K562 (cell line): Measurements from ENCODE around the gene KPTN. TPM values are rescaled to one million over a fixed set of nuclear protein-coding genes. Genes with fewer than 3 reads are reported as not detected.
A peak's percentile ranks its signal among the peaks of the same experiment; 100 is the strongest.

Source experiments
- CHD1 ChIP-seq: fragments of 200-600 bp; sonication (generic); IDR thresholded peaks from one replicate; pipeline ENCODE4 v1.6.1; 2012; ENCODE audit warnings: mild to moderate bottlenecking, moderate library complexity, low read length, inconsistent platforms
- HNRNPL ChIP-seq: fragments of 200-400 bp; formaldehyde crosslinking; IDR thresholded peaks from 2 replicates; pipeline ENCODE4 v1.6.1; 2017; ENCODE audit warnings: low read depth, mild to moderate bottlenecking, low read length
- MED1 ChIP-seq: sonication (generic); formaldehyde crosslinking; IDR thresholded peaks from 2 replicates; pipeline ENCODE4 v1.8.1; 2023; ENCODE audit warnings: missing genetic modification reagents, borderline replicate concordance
- NEUROD1 ChIP-seq: fragments of 150-350 bp; IDR thresholded peaks from 2 replicates; pipeline ENCODE4 v1.6.1; 2014; ENCODE audit warnings: borderline replicate concordance, low read length, low read depth; ENCODE audit not compliant: partially characterized antibody
- POLR2B ChIP-seq: fragments of 450-650 bp; IDR thresholded peaks from 2 replicates; pipeline ENCODE4 v1.6.1; 2018; ENCODE audit warnings: low read depth; ENCODE audit not compliant: partially characterized antibody
- RBM25 ChIP-seq: fragments of 200-400 bp; formaldehyde crosslinking; IDR thresholded peaks from 2 replicates; pipeline ENCODE4 v1.6.1; 2018; ENCODE audit warnings: low read length, low read depth, moderate library complexity; ENCODE audit not compliant: severe bottlenecking
- RFX5 ChIP-seq: IDR thresholded peaks from 2 replicates; pipeline ENCODE4 v1.6.1; 2011; ENCODE audit warnings: low read depth, mild to moderate bottlenecking, improper control_type of control experiment, low read length
- SMAD4 ChIP-seq: fragments of 250-450 bp; sonication (Bioruptor Pico); conservative IDR thresholded peaks from 2 replicates; pipeline ENCODE4 v1.8.0; 2021; ENCODE audit warnings: inconsistent platforms, mild to moderate bottlenecking, moderate library complexity
- SOX6 ChIP-seq: fragments of 450-650 bp; IDR thresholded peaks from 2 replicates; pipeline ENCODE4 v1.6.1; 2014; ENCODE audit warnings: mild to moderate bottlenecking
- SRSF1 ChIP-seq: fragments of 200-400 bp; formaldehyde crosslinking; IDR thresholded peaks from 2 replicates; pipeline ENCODE4 v1.6.1; 2017; ENCODE audit warnings: mild to moderate bottlenecking, low read depth, low read length, moderate library complexity
- TEAD4 ChIP-seq, 2 experiments: sonication (generic) in 1 of 2; formaldehyde crosslinking in 1 of 2; IDR thresholded peaks; 2 replicates each; pipeline versions ENCODE4 v1.6.1 to v1.8.0; 2012 to 2022; ENCODE audit warnings: borderline replicate concordance in 1 of 2, inconsistent platforms in 1 of 2, low read length in 1 of 2, mild to moderate bottlenecking in 1 of 2, missing genetic modification reagents in 1 of 2
- XRCC5 ChIP-seq: fragments of 200-400 bp; formaldehyde crosslinking; IDR thresholded peaks from 2 replicates; pipeline ENCODE4 v1.6.1; 2017; ENCODE audit warnings: low read depth, mild to moderate bottlenecking, low read length
- ZNF174 ChIP-seq: fragments of 250-450 bp; sonication (Bioruptor Pico); IDR thresholded peaks from 2 replicates; pipeline ENCODE4 v1.4.0; 2020; ENCODE audit warnings: mild to moderate bottlenecking
- ZNF232 ChIP-seq: sonication (generic); formaldehyde crosslinking; IDR thresholded peaks from 2 replicates; pipeline ENCODE4 v1.8.0; 2022; ENCODE audit warnings: mild to moderate bottlenecking, missing genetic modification reagents
- ZNF274 ChIP-seq: IDR thresholded peaks from 2 replicates; pipeline ENCODE4 v1.6.1; 2011; ENCODE audit warnings: low read depth, mild to moderate bottlenecking, low read length, moderate library complexity, borderline replicate concordance
- polyA plus RNA-seq, 8 experiments: library from polyadenylated mRNA; depleted of rRNA in 4 of 8; stranded (reverse) in 5 of 8; unstranded in 3 of 8; fragments of >200 nt; fragmentation: Nextera tagmentation in 2 of 8; fragmentation: Illumina TruSeq in 1 of 8; extraction: Ambion mirVana in 2 of 8; extraction: Trizol in 1 of 8; gene quantifications; 2 replicates each; pipeline versions ENCODE4 v1.2.1 to v1.2.3, GENCODE V29; 2011 to 2014; ENCODE audit warnings: inconsistent platforms in 1 of 8, missing spikeins in 1 of 8
- total RNA-seq, 7 experiments: library from RNA; depleted of rRNA in 6 of 7; stranded (reverse); fragments of >200 nt in 6 of 7; fragmentation: Illumina TruSeq in 2 of 7; extraction: Trizol in 2 of 7; gene quantifications; 2 replicates each; pipeline versions ENCODE4 v1.2.1 to v1.2.3, GENCODE V29; 2011 to 2021; ENCODE audit warnings: low replicate concordance in 1 of 7
- TF ChIP-seq, protein P1 (sequence below): IDR thresholded peaks from 2 replicates; pipeline ENCODE4 v1.6.1; 2011; ENCODE audit not compliant: insufficient read length; ENCODE audit errors: extremely low read depth
- TF ChIP-seq, protein P2 (sequence below): fragments of 250-450 bp; sonication (Bioruptor Pico); IDR thresholded peaks from 2 replicates; pipeline ENCODE4 v1.8.0; 2021; ENCODE audit warnings: mild to moderate bottlenecking, moderate library complexity
- TF ChIP-seq, protein P3 (sequence below): sonication (generic); formaldehyde crosslinking; IDR thresholded peaks from 2 replicates; pipeline ENCODE4 v1.8.0; 2022; ENCODE audit warnings: mild to moderate bottlenecking, missing genetic modification reagents
- TF ChIP-seq, protein P4 (sequence below): fragments of 450-650 bp; IDR thresholded peaks from 2 replicates; pipeline ENCODE4 v1.6.1; 2018; ENCODE audit not compliant: partially characterized antibody
- TF ChIP-seq, protein P5 (sequence below): fragments of 450-650 bp; IDR thresholded peaks from 2 replicates; pipeline ENCODE4 v1.6.1; 2016

KPTN gene
- total and polyA plus RNA-seq, 9 of the 15 experiments (the other 6 are each of a cell fraction or from before 2014, with no cell fraction given) = 0.56 to 18.2 (median 8.5) TPM

DNA sequence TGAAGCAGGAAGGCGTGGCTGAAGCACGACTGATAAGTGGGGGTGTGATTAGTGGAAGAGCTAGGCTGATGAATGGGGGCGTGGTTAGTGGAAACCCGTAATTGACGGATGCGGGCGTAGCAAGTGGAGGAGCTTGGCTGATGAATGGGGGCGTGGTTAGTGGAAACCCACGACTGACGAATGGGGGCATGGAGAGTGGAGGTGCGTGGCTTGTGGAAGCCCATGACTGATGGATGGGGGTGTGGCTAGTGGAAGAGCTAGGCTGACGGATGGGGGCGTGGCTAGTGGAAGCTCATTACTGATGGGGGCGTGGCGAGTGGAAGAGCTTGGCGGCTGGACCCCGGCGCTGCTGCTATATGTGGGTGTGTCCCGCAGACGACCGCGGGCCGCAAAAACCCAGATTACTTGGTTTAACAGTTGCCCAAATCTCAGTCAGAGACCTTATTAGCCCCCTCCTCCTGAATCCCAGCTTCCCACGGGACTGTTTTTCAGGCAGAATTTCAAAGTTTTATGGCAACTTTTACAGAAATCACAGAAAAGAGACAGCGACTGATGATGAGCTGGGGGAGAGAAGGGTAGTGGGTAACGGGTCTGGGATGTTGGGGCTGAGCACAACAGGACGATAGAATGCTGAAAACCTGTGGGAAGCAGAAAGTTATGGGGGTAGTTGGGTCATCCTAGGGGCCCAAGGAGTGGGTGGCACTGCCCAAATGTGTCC, 55.7 kb downstream of the KPTN start (continued):
- TF ChIP-seq, protein P1, sequence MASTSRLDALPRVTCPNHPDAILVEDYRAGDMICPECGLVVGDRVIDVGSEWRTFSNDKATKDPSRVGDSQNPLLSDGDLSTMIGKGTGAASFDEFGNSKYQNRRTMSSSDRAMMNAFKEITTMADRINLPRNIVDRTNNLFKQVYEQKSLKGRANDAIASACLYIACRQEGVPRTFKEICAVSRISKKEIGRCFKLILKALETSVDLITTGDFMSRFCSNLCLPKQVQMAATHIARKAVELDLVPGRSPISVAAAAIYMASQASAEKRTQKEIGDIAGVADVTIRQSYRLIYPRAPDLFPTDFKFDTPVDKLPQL = no peak
- no peak for TF ChIP-seq SOX6
- TF ChIP-seq, protein P2, sequence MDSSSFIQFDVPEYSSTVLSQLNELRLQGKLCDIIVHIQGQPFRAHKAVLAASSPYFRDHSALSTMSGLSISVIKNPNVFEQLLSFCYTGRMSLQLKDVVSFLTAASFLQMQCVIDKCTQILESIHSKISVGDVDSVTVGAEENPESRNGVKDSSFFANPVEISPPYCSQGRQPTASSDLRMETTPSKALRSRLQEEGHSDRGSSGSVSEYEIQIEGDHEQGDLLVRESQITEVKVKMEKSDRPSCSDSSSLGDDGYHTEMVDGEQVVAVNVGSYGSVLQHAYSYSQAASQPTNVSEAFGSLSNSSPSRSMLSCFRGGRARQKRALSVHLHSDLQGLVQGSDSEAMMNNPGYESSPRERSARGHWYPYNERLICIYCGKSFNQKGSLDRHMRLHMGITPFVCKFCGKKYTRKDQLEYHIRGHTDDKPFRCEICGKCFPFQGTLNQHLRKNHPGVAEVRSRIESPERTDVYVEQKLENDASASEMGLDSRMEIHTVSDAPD (CRISPR knock-in tag) = no peak
- TF ChIP-seq NEUROD1 = peak; percentile 28
- TF ChIP-seq ZNF274 = no peak
- TF ChIP-seq RBM25 = no peak
- TF ChIP-seq ZNF174 (CRISPR knock-in tag) = no peak
- TF ChIP-seq SRSF1 = no peak
- peak; percentile 15; the same call in 1 of the 2 replicates for TF ChIP-seq XRCC5
- TF ChIP-seq MED1 (CRISPR knock-in tag) = no peak
- TF ChIP-seq TEAD4 (IDR thresholded peaks at IDR 0.05; ENCODE audit: low read length) = 0 out of 2 replicates have a peak, but pooled peaks have one; percentile 4
- no peak for TF ChIP-seq TEAD4 (CRISPR knock-in tag; IDR thresholded peaks at IDR 0.05; ENCODE audit: borderline replicate concordance)
- no peak for TF ChIP-seq SMAD4
- TF ChIP-seq RFX5 = no peak
- no peak for TF ChIP-seq HNRNPL
- TF ChIP-seq CHD1 = no peak
- TF ChIP-seq, protein P3, sequence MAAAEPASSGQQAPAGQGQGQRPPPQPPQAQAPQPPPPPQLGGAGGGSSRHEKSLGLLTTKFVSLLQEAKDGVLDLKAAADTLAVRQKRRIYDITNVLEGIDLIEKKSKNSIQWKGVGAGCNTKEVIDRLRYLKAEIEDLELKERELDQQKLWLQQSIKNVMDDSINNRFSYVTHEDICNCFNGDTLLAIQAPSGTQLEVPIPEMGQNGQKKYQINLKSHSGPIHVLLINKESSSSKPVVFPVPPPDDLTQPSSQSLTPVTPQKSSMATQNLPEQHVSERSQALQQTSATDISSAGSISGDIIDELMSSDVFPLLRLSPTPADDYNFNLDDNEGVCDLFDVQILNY = no peak
- TF ChIP-seq, protein P4, sequence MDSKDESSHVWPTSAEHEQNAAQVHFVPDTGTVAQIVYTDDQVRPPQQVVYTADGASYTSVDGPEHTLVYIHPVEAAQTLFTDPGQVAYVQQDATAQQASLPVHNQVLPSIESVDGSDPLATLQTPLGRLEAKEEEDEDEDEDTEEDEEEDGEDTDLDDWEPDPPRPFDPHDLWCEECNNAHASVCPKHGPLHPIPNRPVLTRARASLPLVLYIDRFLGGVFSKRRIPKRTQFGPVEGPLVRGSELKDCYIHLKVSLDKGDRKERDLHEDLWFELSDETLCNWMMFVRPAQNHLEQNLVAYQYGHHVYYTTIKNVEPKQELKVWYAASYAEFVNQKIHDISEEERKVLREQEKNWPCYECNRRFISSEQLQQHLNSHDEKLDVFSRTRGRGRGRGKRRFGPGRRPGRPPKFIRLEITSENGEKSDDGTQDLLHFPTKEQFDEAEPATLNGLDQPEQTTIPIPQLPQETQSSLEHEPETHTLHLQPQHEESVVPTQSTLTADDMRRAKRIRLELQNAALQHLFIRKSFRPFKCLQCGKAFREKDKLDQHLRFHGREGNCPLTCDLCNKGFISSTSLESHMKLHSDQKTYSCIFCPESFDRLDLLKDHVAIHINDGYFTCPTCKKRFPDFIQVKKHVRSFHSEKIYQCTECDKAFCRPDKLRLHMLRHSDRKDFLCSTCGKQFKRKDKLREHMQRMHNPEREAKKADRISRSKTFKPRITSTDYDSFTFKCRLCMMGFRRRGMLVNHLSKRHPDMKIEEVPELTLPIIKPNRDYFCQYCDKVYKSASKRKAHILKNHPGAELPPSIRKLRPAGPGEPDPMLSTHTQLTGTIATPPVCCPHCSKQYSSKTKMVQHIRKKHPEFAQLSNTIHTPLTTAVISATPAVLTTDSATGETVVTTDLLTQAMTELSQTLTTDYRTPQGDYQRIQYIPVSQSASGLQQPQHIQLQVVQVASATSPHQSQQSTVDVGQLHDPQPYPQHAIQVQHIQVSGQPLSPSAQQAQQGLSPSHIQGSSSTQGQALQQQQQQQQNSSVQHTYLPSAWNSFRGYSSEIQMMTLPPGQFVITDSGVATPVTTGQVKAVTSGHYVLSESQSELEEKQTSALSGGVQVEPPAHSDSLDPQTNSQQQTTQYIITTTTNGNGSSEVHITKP = peak; percentile 49
- TF ChIP-seq POLR2B = no peak
- TF ChIP-seq ZNF232 (CRISPR knock-in tag) = no peak
- TF ChIP-seq, protein P5, sequence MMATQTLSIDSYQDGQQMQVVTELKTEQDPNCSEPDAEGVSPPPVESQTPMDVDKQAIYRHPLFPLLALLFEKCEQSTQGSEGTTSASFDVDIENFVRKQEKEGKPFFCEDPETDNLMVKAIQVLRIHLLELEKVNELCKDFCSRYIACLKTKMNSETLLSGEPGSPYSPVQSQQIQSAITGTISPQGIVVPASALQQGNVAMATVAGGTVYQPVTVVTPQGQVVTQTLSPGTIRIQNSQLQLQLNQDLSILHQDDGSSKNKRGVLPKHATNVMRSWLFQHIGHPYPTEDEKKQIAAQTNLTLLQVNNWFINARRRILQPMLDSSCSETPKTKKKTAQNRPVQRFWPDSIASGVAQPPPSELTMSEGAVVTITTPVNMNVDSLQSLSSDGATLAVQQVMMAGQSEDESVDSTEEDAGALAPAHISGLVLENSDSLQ = peak; percentile 97
